ENCODE measurements around the gene STAC2. TPM values are rescaled to one million over a fixed set of nuclear protein-coding genes. Genes with fewer than 3 reads are reported as not detected.

Gene STAC2
- polyA plus RNA-seq, 3 donors = not detected

- no peak overlapping the region for H3K4me2 ChIP-seq (replicated peaks; ENCODE audit: extremely low read depth, low read length, poor library complexity, severe bottlenecking)
- DNase-seq = peak; percentile 3 to 27 (median 22)
- TF ChIP-seq, protein P1, sequence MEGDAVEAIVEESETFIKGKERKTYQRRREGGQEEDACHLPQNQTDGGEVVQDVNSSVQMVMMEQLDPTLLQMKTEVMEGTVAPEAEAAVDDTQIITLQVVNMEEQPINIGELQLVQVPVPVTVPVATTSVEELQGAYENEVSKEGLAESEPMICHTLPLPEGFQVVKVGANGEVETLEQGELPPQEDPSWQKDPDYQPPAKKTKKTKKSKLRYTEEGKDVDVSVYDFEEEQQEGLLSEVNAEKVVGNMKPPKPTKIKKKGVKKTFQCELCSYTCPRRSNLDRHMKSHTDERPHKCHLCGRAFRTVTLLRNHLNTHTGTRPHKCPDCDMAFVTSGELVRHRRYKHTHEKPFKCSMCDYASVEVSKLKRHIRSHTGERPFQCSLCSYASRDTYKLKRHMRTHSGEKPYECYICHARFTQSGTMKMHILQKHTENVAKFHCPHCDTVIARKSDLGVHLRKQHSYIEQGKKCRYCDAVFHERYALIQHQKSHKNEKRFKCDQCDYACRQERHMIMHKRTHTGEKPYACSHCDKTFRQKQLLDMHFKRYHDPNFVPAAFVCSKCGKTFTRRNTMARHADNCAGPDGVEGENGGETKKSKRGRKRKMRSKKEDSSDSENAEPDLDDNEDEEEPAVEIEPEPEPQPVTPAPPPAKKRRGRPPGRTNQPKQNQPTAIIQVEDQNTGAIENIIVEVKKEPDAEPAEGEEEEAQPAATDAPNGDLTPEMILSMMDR (IDR thresholded peaks at IDR 0.05) = peak; percentile 57
- Mint-ChIP-seq H3K4me3 (no peak overlapping the region), H3K27ac (no peak overlapping the region), H3K27me3 (ENCODE audit: low read depth in 3 of 3) (no peaks in the 10 kb centered on the region), H3K9me3 (no peaks in the 10 kb centered on the region), H3K36me3 (peaks cover 51 to 84% of the 10 kb centered on the region in 2 donors), H3K4me1 (peaks cover 2% of the 10 kb centered on the region)
- no peaks in the 10 kb centered on the region for H4K20me1 ChIP-seq (ENCODE audit: insufficient read depth, low read length)
- H3K4me1 ChIP-seq (ENCODE audit: control insufficient read depth in 1 of 2, insufficient read depth in 2 of 2, low read length in 2 of 2) = no peaks in the 10 kb centered on the region
- no peaks in the 10 kb centered on the region for H3K9me3 ChIP-seq (replicated peaks in 1 of 2; ENCODE audit: control insufficient read depth in 1 of 2, insufficient read depth in 1 of 2, low read length in 2 of 2)
- H3K27ac ChIP-seq (ENCODE audit: low read depth in 1 of 2, low read length in 2 of 2) = no peak overlapping the region
- H3K36me3 ChIP-seq (replicated peaks in 1 of 2; ENCODE audit: control insufficient read depth in 1 of 2, insufficient read depth in 2 of 2, low read length in 2 of 2) = peaks cover 54 to 82% of the 10 kb centered on the region in 2 donors
- no peaks in the 10 kb centered on the region for H3K27me3 ChIP-seq (ENCODE audit: control insufficient read depth in 2 of 2, insufficient read depth in 2 of 2, low read length in 2 of 2)
- no peak overlapping the region for H2AFZ ChIP-seq (ENCODE audit: insufficient read depth, low read depth, low read length, poor library complexity, severe bottlenecking)
- H3K4me3 ChIP-seq (replicated peaks in 1 of 3; ENCODE audit: low read depth in 2 of 3, low read length in 3 of 3) = no peak overlapping the region
- intact Hi-C loops (cut with micrococcal nuclease) = loop anchor here in 1 of 2 donors (5.0 kb wide), 1 partner anchor 131 kb away; the partner anchor contains the start of gene FBXL20
- H3K79me2 ChIP-seq (ENCODE audit: insufficient read depth, low read length) = no peaks in the 10 kb centered on the region
- 33% methylated on average over 1 of the region's 3 CpGs for WGBS (ENCODE audit: insufficient coverage)
- H3K9ac ChIP-seq (ENCODE audit: insufficient read depth, low read length, poor library complexity, severe bottlenecking) = no peak overlapping the region
These were observed 45.2 kb upstream of the STAC2 start for GRCh38 chr17:39270923-39271322.

DNA sequence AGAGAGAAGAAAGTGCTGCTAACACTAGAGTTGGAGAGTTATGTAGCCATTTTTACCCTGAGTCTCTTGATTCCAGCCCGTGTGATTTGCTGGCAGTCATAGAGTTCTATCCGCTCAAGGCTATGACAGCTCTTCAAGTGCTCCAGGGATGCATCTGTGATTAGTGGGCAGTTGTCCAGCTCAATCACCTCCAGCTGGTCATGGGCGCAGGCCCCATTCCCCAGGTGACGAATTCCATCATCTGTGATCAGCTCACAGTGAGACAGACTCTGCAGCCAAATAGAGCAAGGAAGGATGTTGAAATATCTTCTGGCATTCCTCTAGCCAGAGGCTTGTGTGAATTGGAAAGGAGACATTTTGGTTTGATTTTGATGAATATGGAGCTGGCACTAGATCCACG is 38.4 kb upstream of the STAC2 start:
- no peak overlapping the region for H2AFZ ChIP-seq (ENCODE audit: insufficient read depth, low read depth, low read length, poor library complexity, severe bottlenecking)
- Mint-ChIP-seq H3K27me3 (ENCODE audit: low read depth in 3 of 3) (no peaks in the 10 kb centered on the region), H3K9me3 (no peaks in the 10 kb centered on the region), H3K36me3 (peaks cover 70 to 97% of the 10 kb centered on the region in 2 donors), H3K4me3 (no peak overlapping the region), H3K4me1 (no peaks in the 10 kb centered on the region), H3K27ac (no peak overlapping the region)
- no peak overlapping the region for H3K9ac ChIP-seq (ENCODE audit: insufficient read depth, low read length, poor library complexity, severe bottlenecking)
- H3K9me3 ChIP-seq (replicated peaks in 1 of 2; ENCODE audit: control insufficient read depth in 1 of 2, insufficient read depth in 1 of 2, low read length in 2 of 2) = no peaks in the 10 kb centered on the region
- TF ChIP-seq, protein P1 (IDR thresholded peaks at IDR 0.05) = no peak
- no peaks in the 10 kb centered on the region for H3K79me2 ChIP-seq (ENCODE audit: insufficient read depth, low read length)
- H3K4me2 ChIP-seq (replicated peaks; ENCODE audit: extremely low read depth, low read length, poor library complexity, severe bottlenecking) = no peak overlapping the region
- no peaks in the 10 kb centered on the region for H4K20me1 ChIP-seq (ENCODE audit: insufficient read depth, low read length)
- intact Hi-C loops (cut with micrococcal nuclease) = no loop called here
- 100% methylated on average over 4 of the region's 5 CpGs for WGBS (ENCODE audit: insufficient coverage)
- H3K36me3 ChIP-seq (replicated peaks in 1 of 2; ENCODE audit: control insufficient read depth in 1 of 2, insufficient read depth in 2 of 2, low read length in 2 of 2) = peaks cover 78 to 97% of the 10 kb centered on the region in 2 donors
- H3K27ac ChIP-seq (ENCODE audit: low read depth in 1 of 2, low read length in 2 of 2) = no peak overlapping the region
- H3K27me3 ChIP-seq (ENCODE audit: control insufficient read depth in 2 of 2, insufficient read depth in 2 of 2, low read length in 2 of 2) = no peaks in the 10 kb centered on the region
- H3K4me1 ChIP-seq (ENCODE audit: control insufficient read depth in 1 of 2, insufficient read depth in 2 of 2, low read length in 2 of 2) = no peaks in the 10 kb centered on the region
- H3K4me3 ChIP-seq (replicated peaks in 1 of 3; ENCODE audit: low read depth in 2 of 3, low read length in 3 of 3) = no peak overlapping the region
- no peak for DNase-seq

All from CD14-positive monocyte (primary cell).